Right lobe of liver (tissue), 6 donors: ENCODE measurements around the gene SLC22A13. TPM values are rescaled to one million over a fixed set of nuclear protein-coding genes. Genes with fewer than 3 reads are reported as not detected.

Experiments
- ATAC-seq, 4 donors: fragments of 200-7000 bp; cut with Tn5 transposase; one replicate each; pipeline ENCODE4 v1.9.1; 2020; ENCODE audit warnings: mild to moderate bottlenecking in 4 of 4, moderate library complexity in 4 of 4
- DNase-seq, 3 donors: peaks; one replicate each; pipeline ENCODE4 v3.0.0-alpha.2; 2020
- H3K27ac ChIP-seq, 3 donors: fragments of 200-600 bp; one replicate each; pipeline ENCODE4 v1.8.0; 2022
- H3K27me3 ChIP-seq, 2 donors: fragments of 200-600 bp; one replicate each; pipeline ENCODE4 v1.8.0; 2022
- H3K36me3 ChIP-seq, 4 donors: fragments of 200-600 bp; sonication (generic) in 1 of 4; one replicate each; pipeline versions ENCODE4 v1.5.1 to v1.8.0; 2017 to 2022; ENCODE audit warnings: control low read depth in 1 of 4
- H3K4me1 ChIP-seq, 4 donors: fragments of 200-600 bp; sonication (generic) in 1 of 4; one replicate each; pipeline versions ENCODE4 v1.5.1 to v1.8.0; 2017 to 2022; ENCODE audit warnings: control low read depth in 1 of 4
- H3K4me3 ChIP-seq, 3 donors: fragments of 200-600 bp; one replicate each; pipeline ENCODE4 v1.8.0; 2022
- H3K9me3 ChIP-seq, 4 donors: fragments of 200-600 bp; sonication (generic) in 1 of 4; one replicate each; pipeline versions ENCODE4 v1.5.1 to v1.8.0; 2017 to 2022; ENCODE audit warnings: control low read depth in 1 of 4
- POLR2A ChIP-seq: fragments of 450-650 bp; IDR thresholded peaks from one replicate; pipeline ENCODE4 v1.6.1; 2017; ENCODE audit warnings: antibody characterized with exemption, mild to moderate bottlenecking
- WGBS: methylation state at CpG from one replicate; pipeline ENCODE4 v1.1.6; 2018; ENCODE audit warnings: low coverage, low lambda C conversion rate; ENCODE audit not compliant: insufficient coverage; ENCODE audit errors: missing lambda C conversion rate; 5-methylcytosine and 5-hydroxymethylcytosine counted together
- intact Hi-C, 2 donors: fragments of 100-400 bp; cut with DNase I; formaldehyde crosslinking; loops; one replicate each; pipeline versions ENCODE4 v1.11.2 to v1.14.1; 2022
- total RNA-seq, 6 experiments: library from RNA; depleted of rRNA in 2 of 6; stranded (reverse); fragments of >200 nt in 2 of 6; fragmentation: NEBNext Ultra II Directional in 3 of 6; extraction: Animal tissue kit (Norgen Biotek cat#: 25700) in 3 of 6; gene quantifications; one replicate each; pipeline versions ENCODE4 v1.1.0 to v1.2.4, GENCODE V29; 2016 to 2023
- TF ChIP-seq, protein P1 (sequence below), 4 donors: fragments of 200-600 bp in 3 of 4; fragments of 450-650 bp in 1 of 4; IDR thresholded peaks; one replicate each; pipeline versions ENCODE4 v1.5.1 to v1.8.0; 2016 to 2022; ENCODE audit warnings: antibody characterized with exemption in 4 of 4, mild to moderate bottlenecking in 2 of 4
- donor health status: DM: no; HTN: yes; CAD: no.
- donor health status: DM: no; HTN: no; CAD: no.
- donor health status: DM: no; HTN: no; CAD: no.
- donor health status: DM: no; HTN: yes; CAD: no.
- donor health status: DM: no; HTN: yes; CAD: no.

SLC22A13 gene
- total RNA-seq, 6 experiments from 2014 or later, result 0.16 to 0.35 (median 0.22) TPM; not detected in 3

- no peak overlapping the region for H3K4me3 ChIP-seq
- TF ChIP-seq, protein P1, sequence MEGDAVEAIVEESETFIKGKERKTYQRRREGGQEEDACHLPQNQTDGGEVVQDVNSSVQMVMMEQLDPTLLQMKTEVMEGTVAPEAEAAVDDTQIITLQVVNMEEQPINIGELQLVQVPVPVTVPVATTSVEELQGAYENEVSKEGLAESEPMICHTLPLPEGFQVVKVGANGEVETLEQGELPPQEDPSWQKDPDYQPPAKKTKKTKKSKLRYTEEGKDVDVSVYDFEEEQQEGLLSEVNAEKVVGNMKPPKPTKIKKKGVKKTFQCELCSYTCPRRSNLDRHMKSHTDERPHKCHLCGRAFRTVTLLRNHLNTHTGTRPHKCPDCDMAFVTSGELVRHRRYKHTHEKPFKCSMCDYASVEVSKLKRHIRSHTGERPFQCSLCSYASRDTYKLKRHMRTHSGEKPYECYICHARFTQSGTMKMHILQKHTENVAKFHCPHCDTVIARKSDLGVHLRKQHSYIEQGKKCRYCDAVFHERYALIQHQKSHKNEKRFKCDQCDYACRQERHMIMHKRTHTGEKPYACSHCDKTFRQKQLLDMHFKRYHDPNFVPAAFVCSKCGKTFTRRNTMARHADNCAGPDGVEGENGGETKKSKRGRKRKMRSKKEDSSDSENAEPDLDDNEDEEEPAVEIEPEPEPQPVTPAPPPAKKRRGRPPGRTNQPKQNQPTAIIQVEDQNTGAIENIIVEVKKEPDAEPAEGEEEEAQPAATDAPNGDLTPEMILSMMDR (IDR thresholded peaks at IDR 0.05), result no peak
- TF ChIP-seq POLR2A, result no peak
- no peak for ATAC-seq
- H3K36me3 ChIP-seq, result peaks cover 0 to 18% (median 0%) of the 10 kb centered on the region in 4 donors
- no peak for DNase-seq
- H3K27ac ChIP-seq, result no peak overlapping the region
- 96% methylated on average over 4 of the region's 4 CpGs for WGBS
- H3K9me3 ChIP-seq, result no peaks in the 10 kb centered on the region
- H3K27me3 ChIP-seq, result no peaks in the 10 kb centered on the region
- intact Hi-C loops, result no loop called here
- H3K4me1 ChIP-seq, result no peaks in the 10 kb centered on the region
Observed at GRCh38 chr3:38224357-38224756, 41.3 kb upstream of the SLC22A13 start.

DNA sequence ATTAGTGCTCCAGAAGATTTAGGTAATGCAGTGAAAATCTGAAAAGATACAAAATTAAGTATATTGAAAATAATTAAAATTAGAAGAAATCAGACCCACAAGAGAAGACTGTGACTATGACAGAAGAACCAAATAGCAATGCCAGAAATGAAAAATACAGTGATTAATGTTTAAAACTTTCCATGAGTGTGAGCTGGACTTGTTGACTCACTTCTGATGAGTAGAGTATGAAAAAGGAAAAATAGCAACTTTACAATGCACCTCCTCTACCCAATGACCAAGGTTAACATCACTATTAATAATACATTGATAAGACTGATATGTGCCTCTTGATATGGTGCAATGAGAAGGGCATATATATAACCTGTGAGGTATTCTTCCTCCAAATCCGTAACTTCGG is 39.3 kb upstream of the SLC22A13 start:
- ATAC-seq (no peak), DNase-seq (no peak)
- TF ChIP-seq POLR2A, result no peak
- TF ChIP-seq, protein P1 (IDR thresholded peaks at IDR 0.05), result no peak
- Histone ChIP-seq H3K27me3 (no peaks in the 10 kb centered on the region), H3K4me3 (no peak overlapping the region), H3K27ac (no peak overlapping the region), H3K36me3 (peaks cover 0 to 29% (median 0%) of the 10 kb centered on the region in 4 donors), H3K4me1 (no peaks in the 10 kb centered on the region), H3K9me3 (no peaks in the 10 kb centered on the region)
- intact Hi-C loops, result no loop called here
- WGBS, result 94% methylated on average over 2 of the region's 2 CpGs

DNA sequence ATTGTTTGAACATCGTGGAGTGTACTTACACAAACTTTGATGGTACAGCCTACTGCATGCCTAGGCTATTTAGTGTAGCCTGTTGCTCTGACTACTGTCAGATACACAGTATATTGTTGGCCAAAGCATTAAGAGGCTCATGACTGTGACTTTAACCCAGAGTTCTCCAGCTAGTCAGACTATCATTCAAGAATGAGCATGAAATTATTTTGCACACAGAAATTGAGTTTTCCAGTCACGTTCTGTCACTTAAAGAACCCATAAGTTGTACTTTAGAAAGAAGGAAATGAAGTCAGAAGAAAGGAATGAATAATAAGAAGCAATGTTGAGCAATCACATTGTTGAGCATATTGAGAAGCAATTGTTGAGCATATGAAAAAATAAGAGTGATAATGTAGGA is 37.6 kb upstream of the SLC22A13 start:
- Histone ChIP-seq H3K4me3 (no peak overlapping the region), H3K36me3 (peaks cover 0 to 29% (median 0%) of the 10 kb centered on the region in 4 donors)
- WGBS, result 85% methylated on average over 2 of the region's 2 CpGs

DNA sequence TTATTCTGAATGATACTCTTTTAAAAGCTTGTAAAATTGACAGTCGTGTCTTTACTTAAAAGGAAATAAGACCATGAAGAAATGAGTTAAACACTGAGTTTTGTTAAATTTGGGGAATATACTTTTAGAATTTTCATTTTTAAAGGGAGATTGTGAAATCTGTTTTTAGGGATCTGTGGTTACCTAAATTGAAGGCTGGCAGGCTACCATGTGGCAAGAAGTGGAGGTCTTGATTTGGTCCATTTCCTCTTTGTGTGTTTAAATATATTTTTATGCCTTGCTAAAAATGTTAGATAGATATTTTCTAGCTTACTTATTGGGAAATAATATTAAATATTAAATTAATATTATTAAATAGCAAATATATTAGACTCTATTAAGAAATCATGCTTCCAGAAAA is 36.6 kb upstream of the SLC22A13 start:
- intact Hi-C loops, result no loop called here
- H3K27me3 ChIP-seq, result no peaks in the 10 kb centered on the region
- no peaks in the 10 kb centered on the region for H3K9me3 ChIP-seq
- no peak overlapping the region for H3K27ac ChIP-seq
- H3K36me3 ChIP-seq, result peaks cover 0 to 23% (median 0%) of the 10 kb centered on the region in 4 donors
- no peaks in the 10 kb centered on the region for H3K4me1 ChIP-seq
- ATAC-seq (no peak), DNase-seq (no peak)
- no peak overlapping the region for H3K4me3 ChIP-seq
- TF ChIP-seq POLR2A, result no peak
- TF ChIP-seq, protein P1 (IDR thresholded peaks at IDR 0.05), result no peak
- WGBS, result 65% methylated on average over 1 of the region's 1 CpG

More for the DNA sequence above, 37.6 kb upstream of the SLC22A13 start:
- intact Hi-C loops, result no loop called here
- ATAC-seq (no peak), DNase-seq (no peak)
- Histone ChIP-seq H3K9me3 (no peaks in the 10 kb centered on the region), H3K27ac (no peak overlapping the region), H3K27me3 (no peaks in the 10 kb centered on the region), H3K4me1 (no peaks in the 10 kb centered on the region)
- no peak for TF ChIP-seq POLR2A
- TF ChIP-seq, protein P1 (IDR thresholded peaks at IDR 0.05), result no peak

GRCh38 chr3:38232701-38233100 is 32.9 kb upstream of the SLC22A13 start:
- no peak overlapping the region for H3K27ac ChIP-seq
- TF ChIP-seq, protein P1 (IDR thresholded peaks at IDR 0.05), result no peak
- no peak for TF ChIP-seq POLR2A
- no peaks in the 10 kb centered on the region for H3K9me3 ChIP-seq
- intact Hi-C loops, result no loop called here
- no peak overlapping the region for H3K4me3 ChIP-seq
- ATAC-seq, result no peak
- DNase-seq, result no peak
- H3K4me1 ChIP-seq, result no peaks in the 10 kb centered on the region
- peaks cover 0 to 24% (median 3%) of the 10 kb centered on the region in 4 donors for H3K36me3 ChIP-seq
- no peaks in the 10 kb centered on the region for H3K27me3 ChIP-seq
- WGBS, result 58% methylated on average over 2 of the region's 2 CpGs
